Activated T-helper 17 cell treated with anti-CD3 and anti-CD28 coated beads, Interleukin-2, amount 50 U/mL, for 72 hours (primary cell): ENCODE data around the gene ADD2. TPM values are rescaled to one million over a fixed set of nuclear protein-coding genes. Genes with fewer than 3 reads are reported as not detected.
"Not testable (repeated sequence)": the region's sequence is repeated elsewhere in the genome, so short reads cannot be mapped to it uniquely, and the experiment has no call there.

Source experiments
- ATAC-seq: fragments of 150-1000 bp; cut with Tn5 transposase; replicated peaks from 2 replicates; pipeline ENCODE4 v1.10.0; 2021; ENCODE audit warnings: mild to moderate bottlenecking, moderate library complexity
- H3K27ac Mint-ChIP-seq: one replicate; pipeline ENCODE4 v1.8.0; 2022; ENCODE audit warnings: mixed read lengths
- H3K27me3 Mint-ChIP-seq: one replicate; pipeline ENCODE4 v1.8.0; 2022; ENCODE audit warnings: mixed read lengths
- H3K36me3 Mint-ChIP-seq: one replicate; pipeline ENCODE4 v1.8.0; 2022; ENCODE audit warnings: low read depth, mild to moderate bottlenecking, mixed read lengths
- H3K4me1 Mint-ChIP-seq: one replicate; pipeline ENCODE4 v1.8.0; 2022; ENCODE audit warnings: mixed read lengths
- H3K4me3 Mint-ChIP-seq: one replicate; pipeline ENCODE4 v1.8.0; 2022; ENCODE audit warnings: mild to moderate bottlenecking, mixed read lengths
- H3K9me3 Mint-ChIP-seq: one replicate; pipeline ENCODE4 v1.8.0; 2022; ENCODE audit warnings: mixed read lengths
- total RNA-seq, 2 donors: library from RNA; stranded (reverse); gene quantifications; one replicate each; pipeline ENCODE4 v1.2.3, GENCODE V29; 2022

The ADD2 gene
- 1 to 10 TPM; 2.0 to 7.4 TPM for total RNA-seq

GRCh38 chr2:70767699-70768589 lies at the start of gene ADD2:
Gene ADD2, minus strand, starts transcription at chr2:70768200. Its CDS starts 61,792 bp downstream, at chr2:70706408.
- Mint-ChIP-seq H3K4me1 (peaks cover 5% of the 10 kb centered on the region), H3K9me3 (no peaks in the 10 kb centered on the region), H3K27ac (peak within 1 kb of the TSS; percentile 10), H3K4me3 (peak within 1 kb of the TSS; percentile 79), H3K27me3 (peaks cover 54% of the 10 kb centered on the region), H3K36me3 (no peaks in the 10 kb centered on the region)
- ATAC-seq = peak; percentile 79

- Mint-ChIP-seq H3K9me3 (no peaks in the 10 kb centered on the region), H3K27me3 (peaks cover 28% of the 10 kb centered on the region), H3K36me3 (no peaks in the 10 kb centered on the region), H3K27ac (no peak overlapping the region), H3K4me3 (no peak overlapping the region), H3K4me1 (peaks cover 4% of the 10 kb centered on the region)
- peak; percentile 56 for ATAC-seq
Measured at GRCh38 chr2:70817284-70817954, 49.4 kb upstream of the ADD2 start.

GRCh38 chr2:70816726-70817125 lies 48.7 kb upstream of the ADD2 start:
- no peak for ATAC-seq
- no peak overlapping the region for H3K4me3 Mint-ChIP-seq
- H3K27ac Mint-ChIP-seq = no peak overlapping the region
- H3K36me3 Mint-ChIP-seq = no peaks in the 10 kb centered on the region
- H3K9me3 Mint-ChIP-seq = no peaks in the 10 kb centered on the region
- H3K27me3 Mint-ChIP-seq = peaks cover 28% of the 10 kb centered on the region
- peaks cover 4% of the 10 kb centered on the region for H3K4me1 Mint-ChIP-seq

- no peaks in the 10 kb centered on the region for H3K36me3 Mint-ChIP-seq
- ATAC-seq = no peak
- H3K27me3 Mint-ChIP-seq = peaks cover 12% of the 10 kb centered on the region
- no peak overlapping the region for H3K4me3 Mint-ChIP-seq
- no peaks in the 10 kb centered on the region for H3K9me3 Mint-ChIP-seq
- no peak overlapping the region for H3K27ac Mint-ChIP-seq
- no peaks in the 10 kb centered on the region for H3K4me1 Mint-ChIP-seq
Measured at GRCh38 chr2:70808983-70809958, 41.3 kb upstream of the ADD2 start.

- Mint-ChIP-seq H3K27ac (no peak overlapping the region), H3K4me3 (no peak overlapping the region), H3K36me3 (no peaks in the 10 kb centered on the region), H3K27me3 (peaks cover 12% of the 10 kb centered on the region), H3K4me1 (no peaks in the 10 kb centered on the region), H3K9me3 (no peaks in the 10 kb centered on the region)
- ATAC-seq = no peak
Measured at GRCh38 chr2:70807828-70808118, 39.8 kb upstream of the ADD2 start.

- no peak overlapping the region for H3K27ac Mint-ChIP-seq
- H3K4me3 Mint-ChIP-seq = no peak overlapping the region
- no peak for ATAC-seq
- H3K27me3 Mint-ChIP-seq = peaks cover 12% of the 10 kb centered on the region
- H3K4me1 Mint-ChIP-seq = no peaks in the 10 kb centered on the region
- H3K9me3 Mint-ChIP-seq = no peaks in the 10 kb centered on the region
- H3K36me3 Mint-ChIP-seq = no peaks in the 10 kb centered on the region
Measured at GRCh38 chr2:70807102-70807827, 39.3 kb upstream of the ADD2 start.

- Mint-ChIP-seq H3K4me1 (no peaks in the 10 kb centered on the region), H3K27ac (no peak overlapping the region), H3K27me3 (peaks cover 12% of the 10 kb centered on the region), H3K9me3 (no peaks in the 10 kb centered on the region), H3K4me3 (no peak overlapping the region), H3K36me3 (no peaks in the 10 kb centered on the region)
- ATAC-seq = no peak
Measured at GRCh38 chr2:70806620-70807019, 38.6 kb upstream of the ADD2 start.

- Mint-ChIP-seq H3K4me3 (no peak overlapping the region), H3K9me3 (no peaks in the 10 kb centered on the region), H3K27me3 (peaks cover 12% of the 10 kb centered on the region), H3K36me3 (no peaks in the 10 kb centered on the region), H3K4me1 (no peaks in the 10 kb centered on the region), H3K27ac (no peak overlapping the region)
- ATAC-seq = no peak
Measured at GRCh38 chr2:70806013-70806412, 38.0 kb upstream of the ADD2 start.

- Mint-ChIP-seq H3K9me3 (peaks cover 4% of the 10 kb centered on the region), H3K4me1 (no peaks in the 10 kb centered on the region), H3K4me3 (no peak overlapping the region), H3K27ac (no peak overlapping the region), H3K36me3 (no peaks in the 10 kb centered on the region), H3K27me3 (peaks cover 13% of the 10 kb centered on the region)
- ATAC-seq = no peak
Measured at GRCh38 chr2:70801607-70802263, 33.7 kb upstream of the ADD2 start.

GRCh38 chr2:70799706-70800105 lies 31.7 kb upstream of the ADD2 start:
- H3K4me1 Mint-ChIP-seq = no peaks in the 10 kb centered on the region

GRCh38 chr2:70797996-70798395 lies 30.0 kb upstream of the ADD2 start:
- not testable (repeated sequence) for ATAC-seq, H3K36me3 Mint-ChIP-seq, H3K4me1 Mint-ChIP-seq

More at GRCh38 chr2:70799706-70800105, 31.7 kb upstream of the ADD2 start:
- no peak overlapping the region for H3K4me3 Mint-ChIP-seq
- peaks cover 10% of the 10 kb centered on the region for H3K27me3 Mint-ChIP-seq
- no peak overlapping the region for H3K27ac Mint-ChIP-seq
- ATAC-seq = no peak
- H3K9me3 Mint-ChIP-seq = peaks cover 4% of the 10 kb centered on the region
- no peaks in the 10 kb centered on the region for H3K36me3 Mint-ChIP-seq

GRCh38 chr2:70797506-70797905 lies 29.5 kb upstream of the ADD2 start:
- Mint-ChIP-seq H3K27me3 (peaks cover 22% of the 10 kb centered on the region), H3K4me3 (no peak overlapping the region), H3K4me1 (no peaks in the 10 kb centered on the region), H3K36me3 (no peaks in the 10 kb centered on the region), H3K9me3 (peaks cover 4% of the 10 kb centered on the region), H3K27ac (no peak overlapping the region)
- no peak for ATAC-seq

More at GRCh38 chr2:70797996-70798395, 30.0 kb upstream of the ADD2 start:
- not testable (repeated sequence) for H3K4me3 Mint-ChIP-seq, H3K27ac Mint-ChIP-seq, H3K9me3 Mint-ChIP-seq
- peaks cover 19% of the 10 kb centered on the region for H3K27me3 Mint-ChIP-seq

GRCh38 chr2:70796262-70796661 lies 28.3 kb upstream of the ADD2 start:
- H3K4me3 Mint-ChIP-seq = no peak overlapping the region
- H3K36me3 Mint-ChIP-seq = no peaks in the 10 kb centered on the region
- H3K4me1 Mint-ChIP-seq = no peaks in the 10 kb centered on the region
- peaks cover 4% of the 10 kb centered on the region for H3K9me3 Mint-ChIP-seq
- ATAC-seq = no peak
- H3K27ac Mint-ChIP-seq = no peak overlapping the region
- H3K27me3 Mint-ChIP-seq = peaks cover 32% of the 10 kb centered on the region
